Right cardiac atrium (tissue), 5 donors: ENCODE results near the gene SUGP1. TPM values are rescaled to one million over a fixed set of nuclear protein-coding genes. Genes with fewer than 3 reads are reported as not detected.
"Not testable (repeated sequence)": the region's sequence is repeated elsewhere in the genome, so short reads cannot be mapped to it uniquely, and the experiment has no call there.

Experiments used
- ATAC-seq, 2 donors: fragments of 200-7000 bp; cut with Tn5 transposase; one replicate each; pipeline versions ENCODE4 v1.8.0 to v1.9.1; 2020; ENCODE audit warnings: moderate library complexity in 2 of 2, mild to moderate bottlenecking in 1 of 2
- DNase-seq, 3 donors: peaks; one replicate each; pipeline ENCODE4 v3.0.0-alpha.2; 2020
- H3K27ac ChIP-seq: one replicate; pipeline ENCODE4 v1.5.1; 2013; ENCODE audit warnings: mild to moderate bottlenecking, low read length, control low read depth, moderate library complexity
- H3K27me3 ChIP-seq: one replicate; pipeline ENCODE4 v1.6.1; 2013; ENCODE audit not compliant: control insufficient read depth, insufficient read depth
- H3K4me1 ChIP-seq: one replicate; pipeline ENCODE4 v1.6.1; 2013; ENCODE audit warnings: low read length; ENCODE audit not compliant: control insufficient read depth, insufficient read depth
- H3K4me3 ChIP-seq: one replicate; pipeline ENCODE4 v1.5.1; 2013; ENCODE audit warnings: low read length, control low read depth
- H3K9me3 ChIP-seq: one replicate; pipeline ENCODE4 v1.6.1; 2013; ENCODE audit warnings: low read length; ENCODE audit not compliant: control insufficient read depth
- WGBS: extraction: QIAGEN DNeasy Blood & Tissue Kit; methylation state at CpG from one replicate; pipeline ENCODE4 v1.1.7; 2013; 5-methylcytosine and 5-hydroxymethylcytosine counted together
- intact Hi-C, 4 donors: fragments of 100-400 bp; cut with DNase I; formaldehyde crosslinking; loops; one replicate each; pipeline versions ENCODE4 v1.11.0 to v1.14.0; 2022 to 2023
- polyA plus RNA-seq: library from polyadenylated mRNA; stranded (reverse); fragments of 200-250 nt; gene quantifications from one replicate; pipeline ENCODE4 v1.2.3, GENCODE V29; 2013
- total RNA-seq, 4 donors: library from RNA; stranded (reverse); fragmentation: NEBNext Ultra II Directional; extraction: Animal tissue kit (Norgen Biotek cat#: 25700); gene quantifications; one replicate each; pipeline ENCODE4 v1.2.1, GENCODE V29; 2021
- donor health status: healthy with polysubstance abuse.
- donor health status: DM: no; HTN: yes; CAD: no.
- donor health status: DM: no; HTN: no; CAD: no.
- donor health status: DM: no; HTN: yes; CAD: no; lungs with severe emphysema.
- donor health status: DM: yes; HTN: yes; CAD: no.

The SUGP1 gene
- total and polyA plus RNA-seq, 5 donors, result 27.4 to 44.9 (median 41.2) TPM

GRCh38 chr19:19261350-19262189 lies 58.7 kb downstream of the SUGP1 start:
- DNase-seq (no peak), ATAC-seq (no peak)
- H3K9me3 ChIP-seq, result no peaks in the 10 kb centered on the region
- H3K4me1 ChIP-seq, result no peaks in the 10 kb centered on the region
- intact Hi-C loops, result no loop called here
- H3K4me3 ChIP-seq, result peak overlapping the region; percentile 8
- H3K27me3 ChIP-seq, result no peaks in the 10 kb centered on the region
- WGBS, result 2% methylated on average over 52 of the region's 52 CpGs
- no peak overlapping the region for H3K27ac ChIP-seq

- intact Hi-C loops, result no loop called here
- Histone ChIP-seq H3K9me3 (no peaks in the 10 kb centered on the region), H3K4me1 (no peaks in the 10 kb centered on the region), H3K4me3 (no peak overlapping the region), H3K27ac (no peak overlapping the region), H3K27me3 (no peaks in the 10 kb centered on the region)
- ATAC-seq, result no peak
- 48% methylated on average over 36 of the region's 36 CpGs for WGBS
- no peak for DNase-seq
Measured at GRCh38 chr19:19260417-19261214, 59.7 kb downstream of the SUGP1 start.

- intact Hi-C loops, result no loop called here
- DNase-seq (no peak), ATAC-seq (no peak)
- Histone ChIP-seq H3K27me3 (no peaks in the 10 kb centered on the region), H3K9me3 (no peaks in the 10 kb centered on the region), H3K4me3 (no peak overlapping the region), H3K4me1 (no peaks in the 10 kb centered on the region), H3K27ac (no peak overlapping the region)
- 91% methylated on average over 2 of the region's 2 CpGs for WGBS
Measured at GRCh38 chr19:19259741-19260140, 60.6 kb downstream of the SUGP1 start.

- 91% methylated on average over 41 of the region's 41 CpGs for WGBS
- Histone ChIP-seq H3K4me3 (no peak overlapping the region), H3K9me3 (no peaks in the 10 kb centered on the region), H3K4me1 (no peaks in the 10 kb centered on the region), H3K27me3 (no peaks in the 10 kb centered on the region), H3K27ac (no peak overlapping the region)
- ATAC-seq, result peak in 1 of 2 donors; percentile 32
- no peak for DNase-seq
- intact Hi-C loops, result no loop called here
Measured at GRCh38 chr19:19258589-19259338, 61.5 kb downstream of the SUGP1 start.

- H3K4me3 ChIP-seq, result no peak overlapping the region
- intact Hi-C loops, result no loop called here
- H3K9me3 ChIP-seq, result no peaks in the 10 kb centered on the region
- no peaks in the 10 kb centered on the region for H3K27me3 ChIP-seq
- 73% methylated on average over 72 of the region's 72 CpGs for WGBS
- no peak overlapping the region for H3K27ac ChIP-seq
- no peak for DNase-seq
- H3K4me1 ChIP-seq, result no peaks in the 10 kb centered on the region
- ATAC-seq, result peak in 1 of 2 donors; percentile 17
Measured at GRCh38 chr19:19257836-19258588, 62.3 kb downstream of the SUGP1 start.

GRCh38 chr19:19257137-19257536 lies 63.2 kb downstream of the SUGP1 start:
- no peaks in the 10 kb centered on the region for H3K4me1 ChIP-seq
- DNase-seq, result no peak
- intact Hi-C loops, result no loop called here
- H3K27ac ChIP-seq, result no peak overlapping the region
- H3K27me3 ChIP-seq, result no peaks in the 10 kb centered on the region
- WGBS, result 70% methylated on average over 14 of the region's 14 CpGs
- H3K4me3 ChIP-seq, result no peak overlapping the region
- no peak for ATAC-seq
- no peaks in the 10 kb centered on the region for H3K9me3 ChIP-seq

GRCh38 chr19:19256072-19256969 lies 64.0 kb downstream of the SUGP1 start:
- no peak overlapping the region for H3K27ac ChIP-seq
- H3K4me1 ChIP-seq, result no peaks in the 10 kb centered on the region
- H3K9me3 ChIP-seq, result no peaks in the 10 kb centered on the region
- H3K27me3 ChIP-seq, result no peaks in the 10 kb centered on the region
- no peak overlapping the region for H3K4me3 ChIP-seq
- intact Hi-C loops, result no loop called here
- ATAC-seq (no peak), DNase-seq (no peak)
- 53% methylated on average over 17 of the region's 17 CpGs for WGBS

- not testable (repeated sequence) for ATAC-seq
Measured at GRCh38 chr19:19253409-19253808, 66.9 kb downstream of the SUGP1 start.

GRCh38 chr19:19250196-19250801 lies 70.0 kb downstream of the SUGP1 start:
- Histone ChIP-seq H3K4me3 (no peak overlapping the region), H3K27me3 (no peaks in the 10 kb centered on the region), H3K9me3 (no peaks in the 10 kb centered on the region), H3K27ac (no peak overlapping the region), H3K4me1 (no peaks in the 10 kb centered on the region)
- ATAC-seq, result no peak
- WGBS, result 39% methylated on average over 5 of the region's 5 CpGs
- intact Hi-C loops, result no loop called here
- DNase-seq, result no peak

More at GRCh38 chr19:19253409-19253808, 66.9 kb downstream of the SUGP1 start:
- H3K27ac ChIP-seq, intact Hi-C loops, H3K4me1 ChIP-seq, H3K9me3 ChIP-seq, H3K4me3 ChIP-seq, DNase-seq, H3K27me3 ChIP-seq: not testable (repeated sequence)
- WGBS, result 89% methylated on average over 6 of the region's 6 CpGs
